Suprapubic skin (tissue), 4 donors: ENCODE results near the gene TMPRSS6. TPM values are rescaled to one million over a fixed set of nuclear protein-coding genes. Genes with fewer than 3 reads are reported as not detected.

Experiments
- DNase-seq, 2 donors: peaks; one replicate each; pipeline ENCODE4 v3.0.0-alpha.2; 2019; ENCODE audit warnings: low spot score in 2 of 2
- H3K27ac ChIP-seq: fragments of 200-600 bp; sonication (generic); one replicate; pipeline ENCODE4 v1.5.1; 2019
- H3K27me3 ChIP-seq: fragments of 200-600 bp; sonication (generic); one replicate; pipeline ENCODE4 v1.5.1; 2019
- H3K36me3 ChIP-seq: fragments of 200-600 bp; sonication (generic); one replicate; pipeline ENCODE4 v1.5.1; 2019
- H3K4me1 ChIP-seq: fragments of 200-600 bp; sonication (generic); one replicate; pipeline ENCODE4 v1.5.1; 2019
- H3K4me3 ChIP-seq: fragments of 200-600 bp; sonication (generic); one replicate; pipeline ENCODE4 v1.5.1; 2019; ENCODE audit warnings: mild to moderate bottlenecking
- H3K9me3 ChIP-seq: fragments of 200-600 bp; sonication (generic); one replicate; pipeline ENCODE4 v1.5.1; 2019
- EP300 ChIP-seq: sonication (generic); formaldehyde crosslinking; IDR thresholded peaks from one replicate; pipeline ENCODE4 v1.6.1; 2017; ENCODE audit warnings: antibody characterized with exemption
- POLR2A ChIP-seq, 2 donors: fragments of 450-650 bp; IDR thresholded peaks; one replicate each; pipeline ENCODE4 v1.6.1; 2017; ENCODE audit warnings: antibody characterized with exemption in 2 of 2, mild to moderate bottlenecking in 2 of 2, moderate library complexity in 2 of 2
- POLR2AphosphoS5 ChIP-seq, 3 donors: sonication (generic); formaldehyde crosslinking; IDR thresholded peaks; one replicate each; pipeline ENCODE4 v1.6.1; 2017; ENCODE audit warnings: antibody characterized with exemption in 3 of 3
- WGBS: methylation state at CpG from one replicate; pipeline ENCODE4 v1.1.5; 2018; 5-methylcytosine and 5-hydroxymethylcytosine counted together
- total RNA-seq, 4 donors: library from RNA; depleted of rRNA; stranded (reverse); fragments of >200 nt; gene quantifications; one replicate each; pipeline ENCODE4 v1.1.0, GENCODE V29; 2016
- TF ChIP-seq, protein P1 (sequence below), 2 donors: fragments of 200-600 bp in 1 of 2; fragments of 450-650 bp in 1 of 2; sonication (generic) in 1 of 2; IDR thresholded peaks; one replicate each; pipeline ENCODE4 v1.5.1; 2016 to 2019; ENCODE audit warnings: antibody characterized with exemption in 2 of 2, mild to moderate bottlenecking in 1 of 2, moderate library complexity in 1 of 2

The TMPRSS6 gene
- total RNA-seq, 4 donors from 2014 or later: 0.30 to 3.8 (median 1.0) TPM

DNA sequence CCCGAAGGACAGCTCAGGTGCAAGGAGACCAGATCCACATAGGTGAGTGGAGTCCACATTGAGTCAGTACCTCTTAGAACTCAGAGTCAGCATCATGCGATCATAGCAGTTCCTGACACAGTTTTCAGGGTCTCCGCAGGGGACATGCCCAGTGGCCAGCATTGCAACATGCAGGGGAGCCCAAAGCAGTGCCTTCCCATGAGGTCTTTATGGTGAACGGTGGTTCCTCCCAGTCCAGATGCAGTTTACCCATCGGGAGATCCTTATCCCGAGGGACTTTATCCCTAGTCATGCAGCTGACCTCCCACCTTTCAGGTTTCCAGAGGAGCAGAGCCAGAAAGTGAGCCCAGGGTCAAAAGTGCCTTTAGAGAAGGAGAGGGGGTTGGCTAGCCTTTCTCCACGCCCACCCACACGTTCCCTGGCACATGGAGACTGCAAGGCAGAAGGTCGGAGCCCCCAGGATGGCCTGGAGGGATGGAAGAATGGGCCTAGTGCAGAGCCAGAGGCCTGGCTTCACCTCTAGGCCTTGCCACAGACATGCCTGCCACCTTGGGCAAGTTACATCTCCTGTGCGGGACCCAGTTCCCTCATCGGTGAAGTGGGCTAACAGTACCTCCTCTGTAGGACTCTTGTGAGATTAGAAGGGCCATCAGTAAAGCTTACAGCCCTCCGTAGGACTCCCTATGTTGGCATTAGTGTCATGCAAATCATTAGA lies 51.6 kb downstream of the TMPRSS6 start:
- H3K27ac ChIP-seq: no peak overlapping the region
- 89% methylated on average over 9 of the region's 12 CpGs for WGBS
- H3K27me3 ChIP-seq: no peaks in the 10 kb centered on the region
- TF ChIP-seq POLR2AphosphoS5 (IDR thresholded peaks at IDR 0.05) (no peak), EP300 (no peak), POLR2A (IDR thresholded peaks at IDR 0.05) (no peak)
- TF ChIP-seq, protein P1, sequence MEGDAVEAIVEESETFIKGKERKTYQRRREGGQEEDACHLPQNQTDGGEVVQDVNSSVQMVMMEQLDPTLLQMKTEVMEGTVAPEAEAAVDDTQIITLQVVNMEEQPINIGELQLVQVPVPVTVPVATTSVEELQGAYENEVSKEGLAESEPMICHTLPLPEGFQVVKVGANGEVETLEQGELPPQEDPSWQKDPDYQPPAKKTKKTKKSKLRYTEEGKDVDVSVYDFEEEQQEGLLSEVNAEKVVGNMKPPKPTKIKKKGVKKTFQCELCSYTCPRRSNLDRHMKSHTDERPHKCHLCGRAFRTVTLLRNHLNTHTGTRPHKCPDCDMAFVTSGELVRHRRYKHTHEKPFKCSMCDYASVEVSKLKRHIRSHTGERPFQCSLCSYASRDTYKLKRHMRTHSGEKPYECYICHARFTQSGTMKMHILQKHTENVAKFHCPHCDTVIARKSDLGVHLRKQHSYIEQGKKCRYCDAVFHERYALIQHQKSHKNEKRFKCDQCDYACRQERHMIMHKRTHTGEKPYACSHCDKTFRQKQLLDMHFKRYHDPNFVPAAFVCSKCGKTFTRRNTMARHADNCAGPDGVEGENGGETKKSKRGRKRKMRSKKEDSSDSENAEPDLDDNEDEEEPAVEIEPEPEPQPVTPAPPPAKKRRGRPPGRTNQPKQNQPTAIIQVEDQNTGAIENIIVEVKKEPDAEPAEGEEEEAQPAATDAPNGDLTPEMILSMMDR (IDR thresholded peaks at IDR 0.05): no peak
- DNase-seq: no peak
- no peak overlapping the region for H3K4me3 ChIP-seq
- H3K4me1 ChIP-seq: peaks cover 16% of the 10 kb centered on the region
- H3K36me3 ChIP-seq: peaks cover 56% of the 10 kb centered on the region
- no peaks in the 10 kb centered on the region for H3K9me3 ChIP-seq

DNA sequence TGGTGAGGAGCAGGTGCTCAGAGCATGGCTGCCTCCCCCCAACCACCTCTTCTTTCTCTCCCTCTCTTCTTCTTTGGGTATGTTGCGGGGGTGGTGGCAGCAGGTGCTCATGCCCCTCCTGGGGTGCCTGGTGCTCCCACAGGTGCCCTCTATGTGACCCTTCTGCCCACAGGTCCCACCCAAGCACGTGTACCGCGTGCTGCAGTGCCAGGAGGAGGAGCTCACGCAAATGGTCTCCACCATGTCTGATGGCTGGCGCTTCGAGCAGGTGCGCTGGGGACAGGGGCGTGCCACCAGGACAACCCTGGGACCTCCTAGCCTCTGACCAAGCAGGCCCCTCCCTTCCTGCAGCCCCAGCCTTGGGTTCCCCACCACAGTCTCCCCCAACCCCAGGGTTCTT lies 52.3 kb downstream of the TMPRSS6 start:
- Histone ChIP-seq H3K4me1 (peaks cover 23% of the 10 kb centered on the region), H3K9me3 (no peaks in the 10 kb centered on the region), H3K27ac (no peak overlapping the region), H3K36me3 (peaks cover 56% of the 10 kb centered on the region), H3K27me3 (no peaks in the 10 kb centered on the region), H3K4me3 (no peak overlapping the region)
- no peak for DNase-seq
- 80% methylated on average over 9 of the region's 9 CpGs for WGBS
- TF ChIP-seq, protein P1 (IDR thresholded peaks at IDR 0.05): no peak
- TF ChIP-seq POLR2A (IDR thresholded peaks at IDR 0.05) (no peak), EP300 (no peak), POLR2AphosphoS5 (IDR thresholded peaks at IDR 0.05) (no peak)

DNA sequence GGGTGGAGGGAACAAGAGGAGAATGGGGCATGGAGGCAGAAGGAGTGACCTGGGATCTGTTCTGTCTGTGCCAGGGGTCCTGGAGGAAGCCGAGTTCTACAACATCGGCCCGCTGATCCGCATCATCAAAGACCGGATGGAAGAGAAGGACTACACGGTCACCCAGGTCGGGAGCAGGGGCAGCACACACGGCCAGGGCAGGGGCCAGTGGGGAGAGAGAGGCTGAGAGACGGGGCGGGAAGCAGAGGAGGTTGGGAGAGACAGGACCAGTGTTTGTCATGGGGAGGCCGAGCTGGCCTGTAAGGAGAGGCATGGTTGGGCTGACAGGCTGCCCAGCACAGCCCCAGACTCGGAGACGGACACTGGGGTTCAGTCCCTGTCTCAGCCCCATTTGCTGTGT lies 53.3 kb downstream of the TMPRSS6 start:
- Histone ChIP-seq H3K27ac (no peak overlapping the region), H3K27me3 (no peaks in the 10 kb centered on the region), H3K4me1 (peaks cover 32% of the 10 kb centered on the region), H3K9me3 (no peaks in the 10 kb centered on the region), H3K4me3 (no peak overlapping the region), H3K36me3 (peaks cover 52% of the 10 kb centered on the region)
- DNase-seq: no peak
- WGBS: 96% methylated on average over 13 of the region's 13 CpGs
- no peak for TF ChIP-seq POLR2A (IDR thresholded peaks at IDR 0.05)
- TF ChIP-seq, protein P1 (IDR thresholded peaks at IDR 0.05): no peak
- TF ChIP-seq POLR2AphosphoS5 (IDR thresholded peaks at IDR 0.05): no peak
- no peak for TF ChIP-seq EP300

DNA sequence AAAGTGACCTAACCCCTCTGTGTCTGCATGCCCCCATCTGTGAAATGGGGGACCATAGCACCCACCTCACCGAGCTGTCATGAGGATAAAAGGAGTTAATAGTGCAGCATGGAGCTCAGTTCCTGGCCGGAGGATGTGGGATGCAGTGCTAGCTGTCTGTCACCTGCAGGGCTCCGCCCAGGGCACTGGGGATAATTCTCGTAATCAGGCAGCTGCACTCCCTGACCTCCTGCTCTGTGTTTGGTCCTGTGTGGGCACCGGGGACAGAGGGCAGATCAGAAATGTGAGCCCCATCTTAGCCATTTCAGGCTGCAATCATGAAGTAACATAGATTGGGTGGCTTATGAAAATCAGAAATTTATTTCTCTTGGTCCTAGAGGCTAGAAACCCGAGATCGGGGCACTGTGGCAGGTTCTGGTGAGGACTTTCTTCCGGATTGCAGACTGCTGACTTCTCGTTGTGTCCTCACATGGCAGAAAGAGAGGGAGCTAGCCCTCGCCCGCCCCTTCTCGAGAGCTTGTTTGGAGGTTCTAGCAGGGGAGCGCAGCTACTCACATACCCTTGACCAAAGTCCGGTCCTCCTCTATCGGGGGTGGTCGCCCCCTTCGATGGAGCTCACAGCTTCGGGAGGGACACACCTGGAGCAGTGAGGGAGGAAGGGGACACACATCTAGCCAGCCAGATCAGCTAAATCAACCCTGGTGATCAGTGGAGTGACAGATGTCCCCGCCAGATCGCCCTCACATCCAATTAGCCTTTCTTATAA lies 54.7 kb downstream of the TMPRSS6 start:
- no peak for DNase-seq

DNA sequence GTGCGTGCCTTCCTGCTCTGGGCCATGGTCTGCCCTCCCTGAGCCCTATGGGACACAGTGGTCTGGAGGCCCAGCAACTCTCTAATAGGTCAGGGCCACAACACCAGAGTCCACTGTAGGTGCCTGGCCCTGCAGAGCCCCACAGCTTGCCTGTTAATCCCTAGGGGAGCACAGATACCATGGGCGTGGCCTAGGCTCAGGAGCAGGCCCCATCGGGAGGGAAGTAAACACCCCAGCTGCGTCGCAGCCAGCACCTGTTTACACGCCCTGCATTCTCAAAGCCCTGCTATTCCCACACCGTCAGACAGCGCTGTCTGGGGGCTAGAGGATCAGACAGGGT lies 55.5 kb downstream of the TMPRSS6 start:
- Histone ChIP-seq H3K9me3 (no peaks in the 10 kb centered on the region), H3K4me3 (no peak overlapping the region), H3K4me1 (peaks cover 38% of the 10 kb centered on the region), H3K27me3 (no peaks in the 10 kb centered on the region), H3K36me3 (peaks cover 31% of the 10 kb centered on the region), H3K27ac (no peak overlapping the region)
- no peak for DNase-seq
- 58% methylated on average over 3 of the region's 8 CpGs for WGBS
- TF ChIP-seq, protein P1 (IDR thresholded peaks at IDR 0.05): no peak
- TF ChIP-seq EP300: no peak
- TF ChIP-seq POLR2AphosphoS5 (IDR thresholded peaks at IDR 0.05): no peak
- no peak for TF ChIP-seq POLR2A (IDR thresholded peaks at IDR 0.05)

More for the DNA sequence above, 54.7 kb downstream of the TMPRSS6 start:
- Histone ChIP-seq H3K4me1 (peaks cover 38% of the 10 kb centered on the region), H3K9me3 (no peaks in the 10 kb centered on the region), H3K27ac (no peak overlapping the region), H3K36me3 (peaks cover 37% of the 10 kb centered on the region), H3K27me3 (no peaks in the 10 kb centered on the region), H3K4me3 (no peak overlapping the region)
- 93% methylated on average over 19 of the region's 20 CpGs for WGBS
- no peak for TF ChIP-seq POLR2A (IDR thresholded peaks at IDR 0.05)
